GOT3 (cell line): ENCODE measurements around the gene COPS2.
"Not testable (repeated sequence)": the region's sequence is repeated elsewhere in the genome, so short reads cannot be mapped to it uniquely, and the experiment has no call there.

Experiments used
- DNase-seq: peaks from one replicate; lab custom pipeline; 2025; ENCODE audit warnings: mixed read lengths; lab: John Stamatoyannopoulos, UW

COPS2 gene

GRCh38 chr15:49103002-49103401 lies 52.4 kb downstream of the COPS2 start:
- DNase-seq: no peak

GRCh38 chr15:49101536-49101935 lies 53.9 kb downstream of the COPS2 start:
- DNase-seq: no peak

- no peak for DNase-seq
Observed at GRCh38 chr15:49096090-49096750, 59.2 kb downstream of the COPS2 start.

- no peak for DNase-seq
Observed at GRCh38 chr15:49094923-49095322, 60.5 kb downstream of the COPS2 start.

GRCh38 chr15:49093252-49094105 lies 61.9 kb downstream of the COPS2 start:
- DNase-seq: no peak

GRCh38 chr15:49088996-49089395 lies 66.4 kb downstream of the COPS2 start:
- DNase-seq: no peak

- no peak for DNase-seq
Observed at GRCh38 chr15:49085696-49086459, 69.5 kb downstream of the COPS2 start.

GRCh38 chr15:49084285-49084570 lies 71.2 kb downstream of the COPS2 start:
- no peak for DNase-seq

GRCh38 chr15:49083401-49084284 lies 71.8 kb downstream of the COPS2 start:
- no peak for DNase-seq

GRCh38 chr15:49082960-49083359 lies 72.4 kb downstream of the COPS2 start:
- no peak for DNase-seq

GRCh38 chr15:49079340-49080039 lies 75.9 kb downstream of the COPS2 start:
- DNase-seq: no peak

- no peak for DNase-seq
Observed at GRCh38 chr15:49075881-49076280, 79.5 kb downstream of the COPS2 start.

- DNase-seq: not testable (repeated sequence)
Observed at GRCh38 chr15:49074589-49075287, 80.7 kb downstream of the COPS2 start.
